HG03103 (cell line): ENCODE results near the gene CHPF2.

Experiments
- ATAC-seq: cut with Tn5 transposase; IDR thresholded peaks from one replicate; pipeline ENCODE4 v1.9.1; 2021; ENCODE audit warnings: low read depth; ENCODE audit not compliant: unreplicated experiment

The CHPF2 gene

DNA sequence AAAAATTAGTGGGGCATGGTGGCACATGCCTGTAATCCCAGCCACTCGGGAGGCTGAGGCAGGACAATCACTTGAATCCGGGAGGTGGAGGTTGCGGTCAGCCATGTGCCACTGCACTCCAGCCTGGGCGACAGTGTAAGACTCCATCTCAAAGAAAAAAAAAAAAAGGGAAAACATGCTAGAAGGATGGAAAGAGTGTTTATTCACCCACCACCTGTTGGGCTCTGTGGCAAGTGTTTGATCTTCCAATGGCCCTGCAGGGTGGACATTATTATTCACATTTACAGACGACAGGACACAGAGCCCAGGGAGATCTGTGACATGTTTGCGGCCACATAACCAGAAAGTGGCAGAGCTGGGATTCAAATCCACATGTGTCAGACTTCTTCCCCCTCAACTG, 49.4 kb downstream of the CHPF2 start:
- ATAC-seq, result no peak

DNA sequence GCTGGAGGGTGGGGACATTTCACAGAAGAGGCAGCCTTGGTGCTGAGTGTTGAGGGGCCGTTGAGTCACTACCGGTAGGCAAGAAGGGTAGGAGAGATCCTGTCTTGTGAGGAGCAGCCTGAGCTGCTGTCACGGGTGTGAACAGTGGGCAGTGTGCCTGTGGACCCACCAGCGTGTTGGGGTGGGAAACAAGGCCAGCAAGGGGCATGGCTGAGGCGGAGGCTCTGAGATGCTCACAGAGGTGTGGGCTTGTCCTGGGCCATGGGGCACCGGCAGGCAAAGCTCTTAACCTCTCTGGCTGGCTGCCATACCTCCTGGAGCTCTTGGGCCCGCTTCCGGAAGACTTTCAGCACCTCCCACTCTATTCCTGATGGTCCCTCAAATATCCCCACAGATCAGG, 49.8 kb downstream of the CHPF2 start:
- no peak for ATAC-seq

DNA sequence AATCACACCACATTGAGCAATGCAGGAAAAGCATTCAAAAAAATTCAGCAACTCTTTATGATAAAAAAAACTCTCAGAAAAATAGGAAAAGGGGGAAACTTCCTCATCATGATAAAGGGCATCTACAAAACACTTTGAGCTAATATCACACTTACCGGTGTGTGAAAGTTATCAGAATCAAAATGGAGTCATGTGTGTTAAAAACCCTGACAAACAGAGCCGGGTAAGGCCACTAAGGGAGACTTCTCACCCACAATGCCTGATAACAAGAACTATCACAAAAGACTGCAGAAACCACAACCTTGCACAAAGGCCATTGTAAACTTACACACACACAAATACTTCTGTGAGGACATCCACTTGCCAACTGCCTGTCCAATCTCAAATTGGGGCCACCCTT, 51.0 kb downstream of the CHPF2 start:
- ATAC-seq, result no peak

DNA sequence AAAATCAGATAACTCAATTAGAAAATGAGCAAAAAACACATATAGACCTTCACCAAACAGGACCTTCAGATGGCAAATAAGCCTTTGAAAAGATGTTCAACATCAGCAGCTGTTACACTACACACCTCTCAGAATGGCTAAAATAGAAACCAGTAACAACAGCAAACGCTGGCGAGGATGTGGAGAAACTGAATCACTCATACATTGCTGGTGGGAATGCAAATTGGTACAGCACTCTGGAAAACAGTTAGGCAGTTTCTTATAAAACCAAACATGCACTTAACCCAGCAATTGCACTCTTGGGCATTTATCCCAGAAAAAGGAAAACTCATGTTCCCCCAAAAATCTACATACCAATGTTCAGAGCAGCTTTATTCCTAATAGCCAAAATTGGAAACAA, 53.9 kb downstream of the CHPF2 start:
- ATAC-seq, result no peak
